HG03159 (cell line): Measurements from ENCODE around the gene RAB8A.

Experiments
- ATAC-seq: cut with Tn5 transposase; IDR thresholded peaks from one replicate; pipeline ENCODE4 v1.9.1; 2021; ENCODE audit warnings: mild to moderate bottlenecking, moderate library complexity; ENCODE audit not compliant: unreplicated experiment

Gene RAB8A

GRCh38 chr19:16136185-16136999, 24.7 kb downstream of the RAB8A start:
- ATAC-seq, result no peak

- ATAC-seq, result no peak
These were observed 28.1 kb downstream of the RAB8A start for GRCh38 chr19:16139752-16140151.

GRCh38 chr19:16141043-16141442, 29.4 kb downstream of the RAB8A start:
- ATAC-seq, result no peak

- ATAC-seq, result no peak
These were observed 30.4 kb downstream of the RAB8A start for GRCh38 chr19:16142032-16142580.

- ATAC-seq, result peak; percentile 65
These were observed 31.9 kb downstream of the RAB8A start, which contains the start of gene HSH2D for GRCh38 chr19:16143399-16144215. TSS of gene HSH2D (plus strand) at chr19:16143685. CDS start at chr19:16148751, 5,066 bp downstream.

- no peak for ATAC-seq
These were observed 32.5 kb downstream of the RAB8A start for GRCh38 chr19:16144216-16144581.

- ATAC-seq, result no peak
These were observed 34.4 kb downstream of the RAB8A start for GRCh38 chr19:16146112-16146511.

- no peak for ATAC-seq
These were observed 36.9 kb downstream of the RAB8A start for GRCh38 chr19:16148443-16149229.

GRCh38 chr19:16153582-16154336, 42.1 kb downstream of the RAB8A start:
- no peak for ATAC-seq

- ATAC-seq, result no peak
These were observed 42.9 kb downstream of the RAB8A start for GRCh38 chr19:16154557-16154956.

GRCh38 chr19:16155128-16155527, 43.4 kb downstream of the RAB8A start:
- ATAC-seq, result no peak

- ATAC-seq, result no peak
These were observed 45.2 kb downstream of the RAB8A start for GRCh38 chr19:16156904-16157303.

GRCh38 chr19:16157601-16158000, 45.9 kb downstream of the RAB8A start:
- no peak for ATAC-seq

- no peak for ATAC-seq
These were observed 48.0 kb downstream of the RAB8A start for GRCh38 chr19:16159655-16160054.

GRCh38 chr19:16160445-16160942, 48.8 kb downstream of the RAB8A start:
- ATAC-seq, result no peak

- ATAC-seq, result no peak
These were observed 49.4 kb downstream of the RAB8A start for GRCh38 chr19:16160943-16161560.

GRCh38 chr19:16161840-16162239, 50.2 kb downstream of the RAB8A start:
- ATAC-seq, result no peak

- ATAC-seq, result no peak
These were observed 52.7 kb downstream of the RAB8A start for GRCh38 chr19:16164222-16164890.

- ATAC-seq, result no peak
These were observed 54.7 kb downstream of the RAB8A start for GRCh38 chr19:16166417-16166816.
